ENCODE measurements around the gene FAT1.

FAT1 gene

DNA sequence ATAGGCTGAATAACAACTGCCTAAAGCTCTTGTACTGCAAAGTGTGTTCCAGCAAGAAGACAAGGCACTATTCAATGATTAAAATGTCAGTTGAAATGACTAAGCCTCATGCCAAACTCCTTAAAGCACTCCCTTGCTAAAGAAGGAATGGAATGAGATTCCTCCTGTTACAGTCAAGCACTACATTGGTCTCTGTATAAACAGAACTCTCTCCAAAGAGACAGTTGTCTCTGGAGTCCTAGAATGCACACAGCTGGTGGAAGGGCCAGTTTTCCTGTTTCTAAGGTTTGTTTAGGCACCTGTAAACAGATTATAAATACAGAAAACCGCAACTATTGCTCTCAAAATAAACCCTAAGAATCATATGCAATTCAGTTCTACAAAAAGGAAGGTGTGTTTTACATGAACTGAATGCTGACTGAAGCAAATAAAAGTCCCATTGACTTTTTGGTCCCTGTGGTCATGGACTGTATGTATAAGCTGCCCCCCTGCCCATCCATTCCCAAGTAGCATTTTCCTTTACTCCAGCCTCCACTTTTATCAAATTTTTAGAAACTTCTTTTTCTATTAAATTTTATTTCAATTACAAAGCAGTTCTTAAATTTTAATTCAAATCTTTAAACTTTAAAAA is 47.0 kb downstream of the FAT1 start:
- Histone ChIP-seq H3K4me3 (ENCODE audit: low read length) (no peak overlapping the region), H3K79me2 (ENCODE audit: control insufficient read depth, low read length) (no peaks in the 10 kb centered on the region), H3K27me3 (ENCODE audit: control insufficient read depth, low read length) (no peaks in the 10 kb centered on the region), H4K20me1 (ENCODE audit: control insufficient read depth, insufficient read depth, low read depth, low read length) (no peaks in the 10 kb centered on the region), H3K9me3 (ENCODE audit: control insufficient read depth, insufficient read depth, low read length) (no peaks in the 10 kb centered on the region), H3K4me1 (ENCODE audit: control insufficient read depth, low read length) (no peaks in the 10 kb centered on the region), H3K36me3 (ENCODE audit: control insufficient read depth, low read length) (no peaks in the 10 kb centered on the region), H3K4me2 (ENCODE audit: low read length) (no peak overlapping the region), H3K9me2 (replicated peaks; ENCODE audit: control insufficient read depth, low read length) (no peaks in the 10 kb centered on the region), H3F3A (ENCODE audit: control insufficient read depth, insufficient read depth) (no peaks in the 10 kb centered on the region), H3K27ac (ENCODE audit: low read depth, low read length) (no peak overlapping the region)
- TF ChIP-seq, protein P1, sequence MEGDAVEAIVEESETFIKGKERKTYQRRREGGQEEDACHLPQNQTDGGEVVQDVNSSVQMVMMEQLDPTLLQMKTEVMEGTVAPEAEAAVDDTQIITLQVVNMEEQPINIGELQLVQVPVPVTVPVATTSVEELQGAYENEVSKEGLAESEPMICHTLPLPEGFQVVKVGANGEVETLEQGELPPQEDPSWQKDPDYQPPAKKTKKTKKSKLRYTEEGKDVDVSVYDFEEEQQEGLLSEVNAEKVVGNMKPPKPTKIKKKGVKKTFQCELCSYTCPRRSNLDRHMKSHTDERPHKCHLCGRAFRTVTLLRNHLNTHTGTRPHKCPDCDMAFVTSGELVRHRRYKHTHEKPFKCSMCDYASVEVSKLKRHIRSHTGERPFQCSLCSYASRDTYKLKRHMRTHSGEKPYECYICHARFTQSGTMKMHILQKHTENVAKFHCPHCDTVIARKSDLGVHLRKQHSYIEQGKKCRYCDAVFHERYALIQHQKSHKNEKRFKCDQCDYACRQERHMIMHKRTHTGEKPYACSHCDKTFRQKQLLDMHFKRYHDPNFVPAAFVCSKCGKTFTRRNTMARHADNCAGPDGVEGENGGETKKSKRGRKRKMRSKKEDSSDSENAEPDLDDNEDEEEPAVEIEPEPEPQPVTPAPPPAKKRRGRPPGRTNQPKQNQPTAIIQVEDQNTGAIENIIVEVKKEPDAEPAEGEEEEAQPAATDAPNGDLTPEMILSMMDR (IDR thresholded peaks at IDR 0.05; ENCODE audit: low read depth, low read length, poor library complexity, severe bottlenecking), result no peak
- no peak for TF ChIP-seq EZH2phosphoT487 (IDR thresholded peaks at IDR 0.05; ENCODE audit: borderline replicate concordance, low read length)

DNA sequence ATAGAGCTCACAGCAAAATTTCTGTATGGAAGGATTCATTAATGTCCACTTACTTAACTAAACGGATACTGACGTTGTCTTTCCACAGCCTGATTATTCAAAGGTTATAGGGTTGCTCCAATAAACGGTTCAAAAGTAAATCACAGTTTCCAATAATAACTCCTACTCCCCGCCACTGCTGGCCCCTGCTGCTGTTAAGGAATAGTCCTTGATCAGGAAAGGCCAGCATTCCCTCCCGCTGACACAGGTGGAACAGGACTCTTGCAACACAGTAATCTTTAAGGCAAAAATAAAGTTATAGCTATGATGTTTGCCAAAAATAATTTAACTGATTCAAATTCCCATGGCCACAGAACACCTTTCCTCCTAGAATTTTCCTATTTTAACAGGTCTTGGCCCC is 53.9 kb downstream of the FAT1 start:
- no peaks in the 10 kb centered on the region for H3F3A ChIP-seq (ENCODE audit: control insufficient read depth, insufficient read depth)
- no peaks in the 10 kb centered on the region for H3K4me1 ChIP-seq (ENCODE audit: control insufficient read depth, low read length)
- H3K27me3 ChIP-seq (ENCODE audit: control insufficient read depth, low read length), result no peaks in the 10 kb centered on the region
- H3K4me2 ChIP-seq (ENCODE audit: low read length), result no peak overlapping the region
- no peaks in the 10 kb centered on the region for H3K36me3 ChIP-seq (ENCODE audit: control insufficient read depth, low read length)
- no peak overlapping the region for H3K27ac ChIP-seq (ENCODE audit: low read depth, low read length)
- H3K4me3 ChIP-seq (ENCODE audit: low read length), result no peak overlapping the region
- no peaks in the 10 kb centered on the region for H3K9me3 ChIP-seq (ENCODE audit: control insufficient read depth, insufficient read depth, low read length)
- no peak for TF ChIP-seq EZH2phosphoT487 (IDR thresholded peaks at IDR 0.05; ENCODE audit: borderline replicate concordance, low read length)
- TF ChIP-seq, protein P1 (IDR thresholded peaks at IDR 0.05; ENCODE audit: low read depth, low read length, poor library complexity, severe bottlenecking), result no peak
- no peaks in the 10 kb centered on the region for H4K20me1 ChIP-seq (ENCODE audit: control insufficient read depth, insufficient read depth, low read depth, low read length)
- no peaks in the 10 kb centered on the region for H3K79me2 ChIP-seq (ENCODE audit: control insufficient read depth, low read length)
- no peaks in the 10 kb centered on the region for H3K9me2 ChIP-seq (replicated peaks; ENCODE audit: control insufficient read depth, low read length)

DNA sequence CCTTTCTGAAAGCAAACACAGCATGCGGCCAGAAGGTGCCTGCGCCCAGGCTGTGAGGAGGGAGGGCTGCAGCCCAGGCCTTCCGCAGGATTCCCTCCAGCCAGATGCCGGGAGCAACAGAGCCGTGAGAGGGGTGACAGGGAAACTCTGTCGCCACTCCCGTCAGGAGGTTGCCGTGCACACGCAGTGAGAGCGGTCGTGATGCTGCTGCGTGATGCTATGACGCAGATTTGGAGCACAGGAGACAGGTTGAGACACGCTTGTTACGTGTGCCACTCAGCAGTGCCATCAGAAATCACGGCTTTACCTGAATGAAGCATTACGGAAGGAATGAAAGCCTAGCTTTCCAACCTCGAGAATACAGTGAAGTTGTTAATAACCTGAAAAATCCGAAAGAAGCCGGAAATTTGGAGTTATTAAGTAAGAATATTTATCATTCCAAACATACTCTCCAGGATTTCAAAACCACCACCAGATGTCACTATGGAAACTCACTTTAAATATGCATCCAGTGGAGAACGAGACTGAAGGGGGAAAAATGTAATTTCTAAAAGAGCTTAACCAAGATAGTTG is 54.4 kb downstream of the FAT1 start:
- TF ChIP-seq, protein P1 (IDR thresholded peaks at IDR 0.05; ENCODE audit: low read depth, low read length, poor library complexity, severe bottlenecking), result peak; percentile 37
- no peak for TF ChIP-seq EZH2phosphoT487 (IDR thresholded peaks at IDR 0.05; ENCODE audit: borderline replicate concordance, low read length)
- H3K9me3 ChIP-seq (ENCODE audit: control insufficient read depth, insufficient read depth, low read length), result no peaks in the 10 kb centered on the region
- H3K27ac ChIP-seq (ENCODE audit: low read depth, low read length), result no peak overlapping the region
- H3K79me2 ChIP-seq (ENCODE audit: control insufficient read depth, low read length), result no peaks in the 10 kb centered on the region
- H4K20me1 ChIP-seq (ENCODE audit: control insufficient read depth, insufficient read depth, low read depth, low read length), result no peaks in the 10 kb centered on the region
- no peaks in the 10 kb centered on the region for H3K4me1 ChIP-seq (ENCODE audit: control insufficient read depth, low read length)
- H3K4me2 ChIP-seq (ENCODE audit: low read length), result no peak overlapping the region
- H3K9me2 ChIP-seq (replicated peaks; ENCODE audit: control insufficient read depth, low read length), result no peaks in the 10 kb centered on the region
- no peaks in the 10 kb centered on the region for H3K27me3 ChIP-seq (ENCODE audit: control insufficient read depth, low read length)
- H3F3A ChIP-seq (ENCODE audit: control insufficient read depth, insufficient read depth), result no peaks in the 10 kb centered on the region
- no peak overlapping the region for H3K4me3 ChIP-seq (ENCODE audit: low read length)
- no peaks in the 10 kb centered on the region for H3K36me3 ChIP-seq (ENCODE audit: control insufficient read depth, low read length)

Data from DOHH2 (cell line).